Measurements from ENCODE around the gene NDUFV2.

Gene NDUFV2

DNA sequence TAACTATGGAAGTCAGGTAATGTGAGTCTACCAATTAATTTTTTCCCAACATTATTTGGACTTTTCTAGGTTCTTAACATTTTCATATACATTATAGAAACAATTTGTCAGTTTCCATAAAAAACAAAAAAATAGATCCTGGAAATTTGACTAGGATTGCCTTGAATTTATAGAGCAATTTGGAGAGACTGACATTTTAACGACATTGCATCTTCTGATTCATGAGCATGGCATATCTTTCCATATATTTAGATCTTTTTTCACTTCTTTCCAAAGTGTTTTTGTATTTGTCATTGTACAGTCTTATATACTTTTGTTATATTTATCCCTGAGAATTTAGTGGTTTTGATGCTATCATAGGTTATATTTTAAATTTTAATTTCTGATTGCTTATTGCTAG lies 76.1 kb downstream of the NDUFV2 start:
- H3K27ac ChIP-seq (ENCODE audit: low read depth, low read length) = no peak overlapping the region
- no peak overlapping the region for H3K9ac ChIP-seq (ENCODE audit: low read depth, low read length)
- WGBS = 100% methylated on average over 1 of the region's 1 CpG
- peaks cover 12% of the 10 kb centered on the region for H3K36me3 ChIP-seq (ENCODE audit: insufficient read depth, low read length)
- H3K4me1 ChIP-seq (ENCODE audit: insufficient read depth, low read length) = no peaks in the 10 kb centered on the region
- H3K4me3 ChIP-seq (ENCODE audit: low read length) = no peak overlapping the region
- H3K27me3 ChIP-seq (ENCODE audit: insufficient read depth, low read length) = no peaks in the 10 kb centered on the region
- no peaks in the 10 kb centered on the region for H3K9me3 ChIP-seq (ENCODE audit: insufficient read depth, low read depth, low read length)

DNA sequence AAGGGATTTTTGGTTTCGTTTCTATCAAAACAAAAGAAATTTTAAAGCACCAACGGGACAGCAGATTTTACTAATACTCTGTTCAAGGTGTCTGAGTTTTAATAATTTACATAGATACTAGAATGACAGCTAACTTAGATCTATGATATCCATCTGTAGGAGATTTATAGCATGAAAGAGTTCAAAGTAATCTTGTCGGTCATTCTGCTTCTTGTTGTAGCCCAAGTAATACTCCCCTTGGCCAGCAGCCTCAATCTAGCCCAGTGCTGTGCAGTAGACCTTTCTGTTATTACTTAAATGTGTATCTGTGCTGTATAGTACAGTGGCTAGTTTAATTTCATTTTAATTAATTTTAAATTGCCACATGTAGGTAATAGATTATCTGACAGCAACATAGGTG lies 78.8 kb downstream of the NDUFV2 start:
- 100% methylated on average over 3 of the region's 3 CpGs for WGBS
- Histone ChIP-seq H3K9me3 (ENCODE audit: insufficient read depth, low read depth, low read length) (no peaks in the 10 kb centered on the region), H3K27ac (ENCODE audit: low read depth, low read length) (no peak overlapping the region), H3K27me3 (ENCODE audit: insufficient read depth, low read length) (no peaks in the 10 kb centered on the region), H3K36me3 (ENCODE audit: insufficient read depth, low read length) (peaks cover 16% of the 10 kb centered on the region), H3K4me1 (ENCODE audit: insufficient read depth, low read length) (no peaks in the 10 kb centered on the region), H3K4me3 (ENCODE audit: low read length) (no peak overlapping the region), H3K9ac (ENCODE audit: low read depth, low read length) (no peak overlapping the region)

DNA sequence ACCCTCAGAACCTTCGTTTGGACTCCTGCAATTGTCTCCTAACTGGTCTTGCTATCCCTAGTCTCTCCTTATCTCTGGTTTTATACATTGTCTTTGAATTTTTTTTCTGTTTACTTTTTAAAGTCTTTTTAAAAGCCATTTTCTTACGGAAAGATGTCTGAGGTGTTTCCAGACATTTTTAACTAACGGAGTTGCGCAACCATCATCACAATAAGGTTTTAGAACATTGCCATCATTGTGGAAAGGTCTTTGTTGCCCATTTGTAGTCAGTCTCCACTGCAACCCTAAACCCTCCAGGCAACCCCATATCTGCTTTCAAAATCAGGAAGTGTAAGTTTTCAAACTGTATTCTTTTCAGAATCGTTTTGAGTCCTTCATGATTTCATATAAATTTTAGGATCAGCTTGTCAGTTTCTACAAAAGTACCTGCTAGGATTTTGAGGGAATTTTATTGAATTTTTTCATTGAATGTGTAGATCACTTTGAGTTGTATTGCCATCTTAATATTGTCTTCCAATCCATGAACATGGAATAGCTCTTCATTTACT lies 80.4 kb downstream of the NDUFV2 start:
- Histone ChIP-seq H3K36me3 (ENCODE audit: insufficient read depth, low read length) (peaks cover 18% of the 10 kb centered on the region), H3K9me3 (ENCODE audit: insufficient read depth, low read depth, low read length) (no peaks in the 10 kb centered on the region), H3K4me1 (ENCODE audit: insufficient read depth, low read length) (no peaks in the 10 kb centered on the region), H3K27ac (ENCODE audit: low read depth, low read length) (no peak overlapping the region), H3K27me3 (ENCODE audit: insufficient read depth, low read length) (no peaks in the 10 kb centered on the region), H3K9ac (ENCODE audit: low read depth, low read length) (no peak overlapping the region), H3K4me3 (ENCODE audit: low read length) (no peak overlapping the region)
- 73% methylated on average over 5 of the region's 5 CpGs for WGBS
